B cell (primary cell): ENCODE data around the gene DPM1. TPM values are rescaled to one million over a fixed set of nuclear protein-coding genes. Genes with fewer than 3 reads are reported as not detected.
"Not testable (repeated sequence)": the region's sequence is repeated elsewhere in the genome, so short reads cannot be mapped to it uniquely, and the experiment has no call there.

Source experiments
- ATAC-seq: fragments of 200-7000 bp; cut with Tn5 transposase; one replicate; pipeline ENCODE4 v1.10.0; 2021; ENCODE audit warnings: low read depth, mild to moderate bottlenecking, moderate number of reproducible peaks, moderate library complexity
- CTCF ChIA-PET: fragments of 350-600 bp; sonication (Branson Sonifier 250); formaldehyde crosslinking; loops from one replicate; lab custom pipeline; 2021; ENCODE audit warnings: antibody characterized with exemption, inconsistent platforms; lab: Charles Lee
- POLR2A ChIA-PET: fragments of 350-600 bp; sonication (Branson Sonifier 250); formaldehyde crosslinking; loops from one replicate; lab custom pipeline; 2021; ENCODE audit warnings: antibody characterized with exemption; lab: Charles Lee
- DNase-seq: peaks from one replicate; pipeline ENCODE4 v3.0.0; 2013
- H2AFZ ChIP-seq: 2 replicates; pipeline ENCODE4 v1.6.1; 2012; ENCODE audit warnings: mild to moderate bottlenecking, low read depth, low read length; ENCODE audit not compliant: insufficient read depth, poor library complexity, severe bottlenecking
- H3K27ac ChIP-seq, 2 donors: 1 replicate in 1 of 2; 2 replicates in 1 of 2; pipeline ENCODE4 v1.5.1; 2012 to 2013; ENCODE audit warnings: low read length in 2 of 2, mild to moderate bottlenecking in 2 of 2, moderate library complexity in 1 of 2
- H3K27me3 ChIP-seq, 4 experiments: fragments of 200-600 bp in 1 of 4; sonication (generic) in 1 of 4; replicated peaks in 1 of 4; 1 replicate in 2 of 4; 2 replicates in 2 of 4; pipeline versions ENCODE4 v1.6.1 to v1.7.0; 2013 to 2016; ENCODE audit warnings: low read length in 3 of 4, mild to moderate bottlenecking in 2 of 4, mixed read lengths in 1 of 4, moderate library complexity in 1 of 4; ENCODE audit not compliant: insufficient read depth in 4 of 4, control insufficient read depth in 3 of 4; ENCODE audit errors: control extremely low read depth in 1 of 4
- H3K36me3 ChIP-seq, 2 experiments: replicated peaks in 1 of 2; 1 replicate in 1 of 2; 2 replicates in 1 of 2; pipeline versions ENCODE4 v1.6.1 to v1.7.1; 2013; ENCODE audit warnings: low read length in 1 of 2; ENCODE audit not compliant: insufficient read depth in 2 of 2, control insufficient read depth in 1 of 2; ENCODE audit errors: control extremely low read depth in 1 of 2, extremely low read depth in 1 of 2
- H3K4me1 ChIP-seq, 2 donors: fragments of 200-600 bp in 1 of 2; sonication (generic) in 1 of 2; 1 replicate in 1 of 2; 2 replicates in 1 of 2; pipeline versions ENCODE4 v1.5.1 to v1.6.1; 2013 to 2017; ENCODE audit warnings: low read length in 2 of 2; ENCODE audit not compliant: control insufficient read depth in 2 of 2, insufficient read depth in 2 of 2
- H3K4me2 ChIP-seq: replicated peaks from 2 replicates; pipeline ENCODE3; 2012; ENCODE audit warnings: mild to moderate bottlenecking, low read depth, low read length; ENCODE audit not compliant: poor library complexity, severe bottlenecking
- H3K4me3 ChIP-seq, 5 experiments: fragments of 200-600 bp in 1 of 5; sonication (generic) in 1 of 5; 1 replicate in 3 of 5; 2 replicates in 2 of 5; pipeline versions ENCODE4 v1.5.1 to v1.7.0; 2011 to 2016; ENCODE audit warnings: low read length in 4 of 5, mild to moderate bottlenecking in 4 of 5, low read depth in 2 of 5, control low read depth in 1 of 5, moderate library complexity in 1 of 5; ENCODE audit not compliant: insufficient read depth in 1 of 5; ENCODE audit errors: control extremely low read depth in 1 of 5, extremely low read depth in 1 of 5
- H3K79me2 ChIP-seq: fragments of 200-600 bp; sonication (generic); one replicate; pipeline ENCODE4 v1.6.0; 2016; ENCODE audit warnings: low read length; ENCODE audit not compliant: control insufficient read depth, insufficient read depth
- H3K9ac ChIP-seq: fragments of 200-600 bp; sonication (generic); 2 replicates; pipeline ENCODE4 v1.6.1; 2017; ENCODE audit warnings: mild to moderate bottlenecking, low read length, moderate library complexity
- H3K9me3 ChIP-seq, 3 donors: one replicate each; pipeline versions ENCODE4 v1.6.1 to v1.7.1; 2013; ENCODE audit warnings: low read length in 2 of 3; ENCODE audit not compliant: control insufficient read depth in 2 of 3, insufficient read depth in 1 of 3; ENCODE audit errors: control extremely low read depth in 1 of 3
- H4K20me1 ChIP-seq: 2 replicates; pipeline ENCODE4 v1.6.0; 2012; ENCODE audit warnings: mild to moderate bottlenecking, low read length; ENCODE audit not compliant: insufficient read depth, control insufficient read depth, poor library complexity, severe bottlenecking
- H3K27ac Mint-ChIP-seq: one replicate; pipeline ENCODE4 v1.8.0; 2021; ENCODE audit warnings: mixed read lengths
- H3K27me3 Mint-ChIP-seq: one replicate; pipeline ENCODE4 v1.8.0; 2021; ENCODE audit warnings: mixed read lengths
- H3K4me1 Mint-ChIP-seq: one replicate; pipeline ENCODE4 v1.8.0; 2021; ENCODE audit warnings: mixed read lengths
- H3K4me3 Mint-ChIP-seq: one replicate; pipeline ENCODE4 v1.8.0; 2021; ENCODE audit warnings: mixed read lengths
- H3K9me3 Mint-ChIP-seq: one replicate; pipeline ENCODE4 v1.8.0; 2022; ENCODE audit warnings: mixed read lengths; ENCODE audit not compliant: insufficient read depth
- EZH2 ChIP-seq: IDR thresholded peaks from 2 replicates; pipeline ENCODE4 v1.6.1; 2012; ENCODE audit warnings: borderline replicate concordance, low read depth, mild to moderate bottlenecking, moderate library complexity, low read length; ENCODE audit not compliant: insufficient read depth, poor library complexity, severe bottlenecking
- WGBS: methylation state at CpG from one replicate; pipeline ENCODE4 v1.1.5; 2013; ENCODE audit warnings: missing lambda C conversion rate; ENCODE audit not compliant: insufficient coverage; 5-methylcytosine and 5-hydroxymethylcytosine counted together
- intact Hi-C: fragments of 100-400 bp; cut with micrococcal nuclease; formaldehyde crosslinking; loops from one replicate; pipeline ENCODE4 v1.10.0; 2022
- polyA plus RNA-seq: library from polyadenylated mRNA; depleted of rRNA; stranded (reverse); fragments of >200 nt; gene quantifications from 2 replicates; pipeline ENCODE4 v1.2.3, GENCODE V29; 2012
- total RNA-seq, 2 donors: library from RNA; stranded (reverse); fragments of 120-200 nt in 1 of 2; gene quantifications; 1 replicate in 1 of 2; 2 replicates in 1 of 2; pipeline versions ENCODE4 v1.2.3 to v1.2.4, GENCODE V29; 2013 to 2022
- TF ChIP-seq, protein P1 (sequence below): fragments of 200-600 bp; IDR thresholded peaks from one replicate; pipeline ENCODE4 v1.8.0; 2022; ENCODE audit warnings: antibody characterized with exemption, mild to moderate bottlenecking

The DPM1 gene
- total and polyA plus RNA-seq, 2 donors (not counting 1 experiment from before 2014, with no cell fraction given), result 13.4 to 35.2 TPM

DNA sequence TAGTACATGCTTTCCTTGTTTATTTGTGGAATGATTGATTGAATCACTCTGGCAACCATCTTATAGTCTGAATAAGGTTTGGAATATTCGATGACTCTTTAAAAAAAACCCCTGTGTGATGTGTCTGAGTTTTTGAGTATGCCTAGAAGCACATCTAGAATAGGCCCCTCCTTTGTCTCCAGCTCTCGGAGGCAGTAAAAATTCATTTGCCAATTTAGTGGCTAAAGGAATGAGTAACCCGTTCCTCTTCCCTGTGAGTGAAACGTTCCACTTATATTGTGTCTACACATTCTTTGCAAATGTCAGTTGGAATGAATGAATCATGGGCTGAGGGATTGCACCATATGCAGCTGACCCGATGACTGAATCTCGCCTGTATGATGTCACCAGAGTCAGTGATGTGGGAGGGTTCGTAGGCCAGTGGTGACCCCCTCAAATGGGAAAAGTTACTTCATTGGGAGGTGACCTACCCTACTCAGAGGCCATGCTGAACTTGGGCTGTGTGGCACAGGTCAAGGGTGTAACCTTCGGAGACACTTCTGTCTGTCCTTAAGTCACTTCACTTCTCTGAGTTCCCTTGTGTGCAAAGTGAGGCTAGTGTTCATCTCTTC is 21.8 kb upstream of the DPM1 start:
- ChIA-PET CTCF (interaction anchor here (1.3 to 14.9 kb wide), 5 partner anchors 12 to 645 kb away, joined by 8 to 314 read pairs (median 26); partner anchors contain the start of genes BCAS4, DPM1 and MOCS3), POLR2A (no interaction called here)
- H3K79me2 ChIP-seq, result no peaks in the 10 kb centered on the region
- no peak overlapping the region for H3K9ac ChIP-seq
- intact Hi-C loops, result loop anchor here (10.0 kb wide), 1 partner anchor 1105 kb away; no protein-coding TSS in a partner anchor
- peaks cover 0 to 4% of the 10 kb centered on the region in 2 donors for H3K4me1 ChIP-seq
- H3K36me3 ChIP-seq, result no peaks in the 10 kb centered on the region
- H4K20me1 ChIP-seq, result no peaks in the 10 kb centered on the region
- H3K9me3 Mint-ChIP-seq, result no peaks in the 10 kb centered on the region
- H3K27ac ChIP-seq, result no peak overlapping the region
- no peak overlapping the region for H3K4me2 ChIP-seq
- TF ChIP-seq, protein P1, sequence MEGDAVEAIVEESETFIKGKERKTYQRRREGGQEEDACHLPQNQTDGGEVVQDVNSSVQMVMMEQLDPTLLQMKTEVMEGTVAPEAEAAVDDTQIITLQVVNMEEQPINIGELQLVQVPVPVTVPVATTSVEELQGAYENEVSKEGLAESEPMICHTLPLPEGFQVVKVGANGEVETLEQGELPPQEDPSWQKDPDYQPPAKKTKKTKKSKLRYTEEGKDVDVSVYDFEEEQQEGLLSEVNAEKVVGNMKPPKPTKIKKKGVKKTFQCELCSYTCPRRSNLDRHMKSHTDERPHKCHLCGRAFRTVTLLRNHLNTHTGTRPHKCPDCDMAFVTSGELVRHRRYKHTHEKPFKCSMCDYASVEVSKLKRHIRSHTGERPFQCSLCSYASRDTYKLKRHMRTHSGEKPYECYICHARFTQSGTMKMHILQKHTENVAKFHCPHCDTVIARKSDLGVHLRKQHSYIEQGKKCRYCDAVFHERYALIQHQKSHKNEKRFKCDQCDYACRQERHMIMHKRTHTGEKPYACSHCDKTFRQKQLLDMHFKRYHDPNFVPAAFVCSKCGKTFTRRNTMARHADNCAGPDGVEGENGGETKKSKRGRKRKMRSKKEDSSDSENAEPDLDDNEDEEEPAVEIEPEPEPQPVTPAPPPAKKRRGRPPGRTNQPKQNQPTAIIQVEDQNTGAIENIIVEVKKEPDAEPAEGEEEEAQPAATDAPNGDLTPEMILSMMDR, result no peak
- TF ChIP-seq EZH2, result no peak
- peaks cover 42% of the 10 kb centered on the region for H3K27me3 Mint-ChIP-seq
- H2AFZ ChIP-seq, result no peak overlapping the region
- no peak for DNase-seq
- no peaks in the 10 kb centered on the region for H3K9me3 ChIP-seq
- no peak overlapping the region for H3K27ac Mint-ChIP-seq
- no peak overlapping the region for H3K4me3 ChIP-seq
- no peak overlapping the region for H3K4me3 Mint-ChIP-seq
- ATAC-seq, result no peak
- H3K27me3 ChIP-seq, result peaks cover 0 to 29% (median 2%) of the 10 kb centered on the region in 4 experiments
- 70% methylated on average over 2 of the region's 8 CpGs for WGBS
- H3K4me1 Mint-ChIP-seq, result peaks cover 3% of the 10 kb centered on the region

DNA sequence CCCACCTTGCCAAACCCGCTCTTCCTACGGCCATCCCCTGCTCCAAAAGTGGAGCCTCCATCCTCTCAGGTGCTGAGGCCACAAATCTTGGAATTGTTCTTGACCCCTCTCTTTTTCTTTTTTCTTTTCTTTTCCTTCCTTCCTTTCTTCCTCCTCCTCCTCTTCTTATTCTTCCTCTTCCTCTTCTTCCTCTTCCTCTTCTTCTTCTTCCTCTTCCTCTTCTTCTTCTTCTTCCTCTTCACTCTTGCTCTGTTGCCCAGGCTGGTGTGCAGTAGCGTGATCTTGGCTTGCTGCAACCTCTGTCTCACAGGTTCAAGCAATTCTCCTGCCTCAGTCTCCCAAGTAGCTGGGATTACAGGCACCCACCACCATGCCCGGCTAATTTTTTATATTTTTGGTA is 20.2 kb upstream of the DPM1 start:
- H3K4me1 Mint-ChIP-seq, H3K4me3 Mint-ChIP-seq, H3K4me2 ChIP-seq, H3K4me1 ChIP-seq, H3K9me3 Mint-ChIP-seq, intact Hi-C loops, ATAC-seq, H3K36me3 ChIP-seq, DNase-seq, H3K79me2 ChIP-seq, H3K9ac ChIP-seq, H4K20me1 ChIP-seq, H3K4me3 ChIP-seq, H3K27ac Mint-ChIP-seq, H2AFZ ChIP-seq, H3K9me3 ChIP-seq, POLR2A ChIA-PET, H3K27ac ChIP-seq: not testable (repeated sequence)
- H3K27me3 Mint-ChIP-seq, result peaks cover 42% of the 10 kb centered on the region
- 100% methylated on average over 2 of the region's 4 CpGs for WGBS
- CTCF ChIA-PET, result interaction anchor here (0.9 kb wide), 1 partner anchor 10 kb away, joined by 3 read pairs; no protein-coding TSS in a partner anchor
- H3K27me3 ChIP-seq, result peaks cover 0 to 27% (median 2%) of the 10 kb centered on the region in 4 experiments
